Naive thymus-derived CD4-positive, alpha-beta T cell (primary cell): ENCODE data around the gene CSRP3. TPM values are rescaled to one million over a fixed set of nuclear protein-coding genes. Genes with fewer than 3 reads are reported as not detected.

Experiments
- ATAC-seq: fragments of 150-1000 bp; cut with Tn5 transposase; 2 replicates; pipeline ENCODE4 v1.10.0; 2021; ENCODE audit warnings: mild to moderate bottlenecking, moderate library complexity
- CTCF ChIA-PET: fragments of 350-600 bp; sonication (Branson Sonifier 250); formaldehyde crosslinking; loops from one replicate; lab custom pipeline; 2021; ENCODE audit warnings: antibody characterized with exemption; lab: Charles Lee
- POLR2A ChIA-PET: fragments of 350-600 bp; sonication (Branson Sonifier 250); formaldehyde crosslinking; loops from one replicate; lab custom pipeline; 2021; ENCODE audit warnings: antibody characterized with exemption, inconsistent platforms; lab: Charles Lee
- DNase-seq, 9 donors: peaks; one replicate each; pipeline versions ENCODE4 v3.0.0 to v3.0.0-alpha.2; 2020 to 2022; ENCODE audit warnings: mixed read lengths in 1 of 9
- H3K27ac ChIP-seq: one replicate; pipeline ENCODE4 v1.7.0; 2013; ENCODE audit warnings: mild to moderate bottlenecking, low read depth, low read length, moderate library complexity
- H3K27me3 ChIP-seq, 2 donors: one replicate each; pipeline ENCODE4 v1.7.0; 2013; ENCODE audit warnings: low read length in 2 of 2, mild to moderate bottlenecking in 2 of 2, moderate library complexity in 2 of 2; ENCODE audit not compliant: control insufficient read depth in 2 of 2, insufficient read depth in 2 of 2
- H3K36me3 ChIP-seq, 3 experiments: 1 replicate in 2 of 3; 2 replicates in 1 of 3; pipeline ENCODE4 v1.7.0; 2013; ENCODE audit warnings: low read length in 3 of 3, mild to moderate bottlenecking in 3 of 3, moderate library complexity in 1 of 3; ENCODE audit not compliant: insufficient read depth in 3 of 3, control insufficient read depth in 2 of 3
- H3K4me1 ChIP-seq, 2 donors: one replicate each; pipeline ENCODE4 v1.7.0; 2013; ENCODE audit warnings: low read length in 2 of 2, mild to moderate bottlenecking in 2 of 2, moderate library complexity in 1 of 2; ENCODE audit not compliant: control insufficient read depth in 2 of 2, insufficient read depth in 2 of 2
- H3K4me3 ChIP-seq: 2 replicates; pipeline ENCODE4 v1.7.0; 2013; ENCODE audit warnings: mild to moderate bottlenecking, low read length
- H3K9me3 ChIP-seq, 3 experiments: 1 replicate in 2 of 3; 2 replicates in 1 of 3; pipeline ENCODE4 v1.7.0; 2013; ENCODE audit warnings: low read length in 3 of 3; ENCODE audit not compliant: control insufficient read depth in 2 of 3
- H3K27ac Mint-ChIP-seq, 9 donors: one replicate each; pipeline ENCODE4 v1.8.0; 2020 to 2022; ENCODE audit warnings: mixed read lengths in 9 of 9, mild to moderate bottlenecking in 8 of 9, moderate library complexity in 5 of 9, inconsistent platforms in 2 of 9
- H3K27me3 Mint-ChIP-seq, 5 donors: one replicate each; pipeline ENCODE4 v1.8.0; 2021 to 2022; ENCODE audit warnings: mixed read lengths in 5 of 5, mild to moderate bottlenecking in 1 of 5
- H3K36me3 Mint-ChIP-seq, 5 donors: one replicate each; pipeline ENCODE4 v1.8.0; 2020 to 2022; ENCODE audit warnings: mixed read lengths in 5 of 5, mild to moderate bottlenecking in 3 of 5, inconsistent platforms in 1 of 5
- H3K4me1 Mint-ChIP-seq, 7 donors: one replicate each; pipeline ENCODE4 v1.8.0; 2020 to 2022; ENCODE audit warnings: mixed read lengths in 7 of 7, mild to moderate bottlenecking in 3 of 7, inconsistent platforms in 1 of 7
- H3K4me3 Mint-ChIP-seq, 10 donors: one replicate each; pipeline ENCODE4 v1.8.0; 2020 to 2022; ENCODE audit warnings: mild to moderate bottlenecking in 10 of 10, mixed read lengths in 10 of 10, moderate library complexity in 6 of 10, inconsistent platforms in 2 of 10
- H3K9me3 Mint-ChIP-seq, 11 donors: one replicate each; pipeline ENCODE4 v1.8.0; 2020 to 2022; ENCODE audit warnings: mixed read lengths in 11 of 11, mild to moderate bottlenecking in 4 of 11, inconsistent platforms in 1 of 11, moderate library complexity in 1 of 11
- intact Hi-C, 2 donors: fragments of 100-400 bp; cut with micrococcal nuclease; formaldehyde crosslinking; loops; one replicate each; pipeline ENCODE4 v1.15.1; 2023
- polyA plus RNA-seq, 2 donors: library from polyadenylated mRNA; unstranded; fragments of 300-500 nt; fragmentation: Illumina TruSeq; gene quantifications; one replicate each; pipeline ENCODE4 v1.2.3, GENCODE V29; 2021
- total RNA-seq, 6 experiments: library from RNA in 5 of 6; stranded (reverse) in 5 of 6; gene quantifications; 1 replicate in 5 of 6; 2 replicates in 1 of 6; pipeline ENCODE4 v1.2.3 and lab custom pipeline; 2021 to 2026

The CSRP3 gene
- total and polyA plus RNA-seq, 7 experiments from 2014 or later, result not detected

DNA sequence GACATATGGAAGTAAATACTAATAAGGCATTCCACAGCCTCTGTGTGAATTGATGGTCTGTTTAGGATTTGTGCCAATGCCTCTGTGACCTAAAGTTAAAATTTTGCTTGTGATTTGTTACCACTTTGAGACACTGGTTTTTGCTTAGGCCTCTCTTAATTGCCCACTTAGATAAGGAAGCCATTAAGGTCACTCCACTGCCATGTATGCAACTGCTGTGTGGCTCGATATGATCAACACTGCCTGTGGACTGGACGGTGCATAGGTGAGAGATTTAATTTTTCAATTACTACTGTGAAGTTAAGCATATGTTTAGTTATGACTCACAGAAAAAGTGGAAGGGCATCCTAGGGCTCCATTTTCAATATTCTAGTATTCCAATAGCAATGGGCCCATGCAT, 36.9 kb downstream of the CSRP3 start:
- Histone ChIP-seq H3K36me3 (peaks cover 5 to 51% (median 6%) of the 10 kb centered on the region in 3 experiments), H3K4me1 (no peaks in the 10 kb centered on the region), H3K27ac (no peak overlapping the region), H3K9me3 (no peaks in the 10 kb centered on the region), H3K27me3 (no peaks in the 10 kb centered on the region), H3K4me3 (no peak overlapping the region)
- Mint-ChIP-seq H3K4me1 (peaks cover 0 to 18% (median 0%) of the 10 kb centered on the region in 7 donors), H3K36me3 (peaks cover 22 to 92% (median 44%) of the 10 kb centered on the region in 5 donors), H3K9me3 (no peaks in the 10 kb centered on the region), H3K27ac (no peak overlapping the region), H3K4me3 (no peak overlapping the region), H3K27me3 (no peaks in the 10 kb centered on the region)
- intact Hi-C loops, result no loop called here
- ChIA-PET CTCF (no interaction called here), POLR2A (no interaction called here)
- ATAC-seq (no peak), DNase-seq (no peak)

DNA sequence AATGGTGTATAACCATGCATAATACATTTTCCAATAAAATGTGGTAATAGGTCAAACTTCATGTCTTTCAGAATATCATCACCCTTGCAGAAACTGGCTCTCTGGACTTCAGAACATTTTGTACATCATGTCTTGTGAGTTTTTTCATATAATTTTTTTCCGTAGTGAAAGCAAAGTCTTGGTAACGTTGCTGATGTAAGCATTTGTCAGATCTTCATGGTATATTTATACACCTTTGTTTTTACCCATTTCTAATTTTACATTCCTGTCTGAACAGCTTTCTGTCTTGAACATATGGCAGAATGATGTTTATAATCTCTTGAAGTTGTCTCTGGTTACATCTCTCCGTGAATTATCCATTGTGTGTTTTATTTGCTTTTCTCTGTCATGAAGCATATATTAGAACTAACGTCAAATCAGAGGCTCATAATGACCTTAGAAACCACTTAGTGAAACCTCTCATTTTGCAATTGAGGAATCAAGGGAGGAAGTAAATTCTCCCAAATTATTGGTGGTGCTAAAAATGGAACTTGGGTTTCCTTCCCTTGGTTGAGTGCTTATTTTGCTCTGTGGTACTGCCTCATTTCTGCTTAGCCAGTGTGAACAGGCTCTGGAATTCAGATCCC, 37.4 kb downstream of the CSRP3 start:
- Histone ChIP-seq H3K36me3 (peaks cover 5 to 47% (median 6%) of the 10 kb centered on the region in 3 experiments), H3K4me3 (no peak overlapping the region), H3K9me3 (no peaks in the 10 kb centered on the region), H3K4me1 (no peaks in the 10 kb centered on the region), H3K27ac (no peak overlapping the region), H3K27me3 (no peaks in the 10 kb centered on the region)
- POLR2A ChIA-PET, result no interaction called here
- Mint-ChIP-seq H3K36me3 (peaks cover 26 to 92% (median 41%) of the 10 kb centered on the region in 5 donors), H3K4me3 (no peak overlapping the region), H3K4me1 (peaks cover 0 to 18% (median 0%) of the 10 kb centered on the region in 7 donors), H3K27me3 (no peaks in the 10 kb centered on the region), H3K27ac (no peak overlapping the region), H3K9me3 (no peaks in the 10 kb centered on the region)
- intact Hi-C loops, result no loop called here
- DNase-seq (no peak), ATAC-seq (no peak)
- CTCF ChIA-PET, result no interaction called here

DNA sequence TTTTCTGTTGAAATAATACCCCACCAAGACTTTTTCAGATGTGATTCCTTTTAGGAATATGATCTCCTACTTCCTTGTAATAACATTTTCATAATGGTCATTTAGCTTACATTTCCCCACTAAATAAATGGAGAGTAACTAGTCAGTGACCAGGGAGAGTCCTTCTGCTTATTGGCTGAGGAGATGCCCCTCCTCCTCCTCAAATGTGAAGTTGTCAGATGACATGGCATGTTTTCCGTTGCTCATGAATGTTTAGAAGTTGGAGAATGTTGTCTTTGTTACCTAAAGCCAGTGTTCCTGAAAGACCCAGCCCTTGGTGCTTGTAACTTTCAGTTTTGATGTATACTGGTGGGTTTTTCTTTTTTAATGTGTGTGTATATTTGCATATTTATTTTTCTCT, 38.2 kb downstream of the CSRP3 start:
- Histone ChIP-seq H3K4me3 (no peak overlapping the region), H3K36me3 (peaks cover 5 to 40% (median 6%) of the 10 kb centered on the region in 3 experiments), H3K27me3 (no peaks in the 10 kb centered on the region), H3K27ac (no peak overlapping the region), H3K4me1 (no peaks in the 10 kb centered on the region), H3K9me3 (no peaks in the 10 kb centered on the region)
- POLR2A ChIA-PET, result no interaction called here
- Mint-ChIP-seq H3K9me3 (no peaks in the 10 kb centered on the region), H3K27me3 (no peaks in the 10 kb centered on the region), H3K36me3 (peaks cover 30 to 91% (median 43%) of the 10 kb centered on the region in 5 donors), H3K27ac (no peak overlapping the region), H3K4me1 (peaks cover 0 to 18% (median 0%) of the 10 kb centered on the region in 7 donors), H3K4me3 (no peak overlapping the region)
- intact Hi-C loops, result no loop called here
- no peak for DNase-seq
- CTCF ChIA-PET, result no interaction called here
- no peak for ATAC-seq

DNA sequence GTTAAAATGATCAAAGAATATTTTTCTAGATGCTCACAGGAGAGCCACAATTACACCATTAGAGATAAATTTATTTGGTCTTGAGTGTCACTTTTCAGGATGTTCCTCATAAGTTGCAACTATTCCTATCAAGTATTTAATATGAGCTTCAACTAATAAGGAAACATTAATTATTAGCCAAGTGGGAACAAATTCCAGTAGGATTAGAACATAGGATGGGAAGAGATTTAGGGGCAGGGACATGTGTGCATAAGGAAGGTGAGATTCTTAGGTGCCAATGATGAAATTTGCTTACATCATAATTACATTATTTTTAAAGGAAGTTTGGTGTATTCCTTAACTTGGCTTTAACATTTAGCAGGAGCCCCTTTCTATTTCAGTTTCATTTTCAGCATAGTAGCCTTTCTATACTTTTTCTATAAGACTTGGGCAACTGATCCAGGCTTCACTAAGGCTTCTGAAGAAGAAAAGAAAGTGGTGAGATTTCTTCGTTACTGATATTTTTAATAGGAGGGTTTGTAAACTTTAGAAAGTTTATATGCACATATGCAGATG, 38.8 kb downstream of the CSRP3 start:
- CTCF ChIA-PET, result no interaction called here
- H3K4me1 Mint-ChIP-seq, result peaks cover 0 to 18% (median 0%) of the 10 kb centered on the region in 7 donors
- no peak for DNase-seq
- POLR2A ChIA-PET, result no interaction called here
- no peak for ATAC-seq
- Histone ChIP-seq H3K27ac (no peak overlapping the region), H3K27me3 (no peaks in the 10 kb centered on the region), H3K4me1 (no peaks in the 10 kb centered on the region), H3K4me3 (no peak overlapping the region), H3K36me3 (peaks cover 5 to 35% (median 6%) of the 10 kb centered on the region in 3 experiments), H3K9me3 (no peaks in the 10 kb centered on the region)
- peaks cover 25 to 87% (median 37%) of the 10 kb centered on the region in 5 donors for H3K36me3 Mint-ChIP-seq
- H3K4me3 Mint-ChIP-seq, result no peak overlapping the region
- H3K27ac Mint-ChIP-seq, result no peak overlapping the region
- H3K9me3 Mint-ChIP-seq, result no peaks in the 10 kb centered on the region
- H3K27me3 Mint-ChIP-seq, result no peaks in the 10 kb centered on the region
- intact Hi-C loops, result no loop called here

DNA sequence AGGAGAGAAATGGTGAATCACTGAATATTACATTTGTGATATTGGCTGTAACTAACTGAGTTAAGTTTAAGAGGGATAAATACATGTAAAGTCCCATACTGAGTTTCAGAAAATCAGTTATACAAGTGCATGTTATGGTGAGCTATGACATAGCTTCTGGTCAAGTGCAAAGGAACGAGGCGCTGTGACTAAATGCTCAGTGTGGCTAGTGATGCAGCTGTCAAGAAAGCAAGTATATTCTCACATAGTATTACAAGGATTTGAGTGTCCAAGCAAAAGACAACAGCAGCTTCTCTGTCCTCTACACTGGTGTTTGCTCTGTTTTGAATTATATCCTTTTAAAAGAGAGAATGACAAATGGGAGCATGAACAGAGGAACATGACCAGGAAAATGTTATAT, 40.1 kb downstream of the CSRP3 start:
- intact Hi-C loops, result no loop called here
- ATAC-seq (no peak), DNase-seq (no peak)
- H3K4me1 ChIP-seq, result no peaks in the 10 kb centered on the region
- H3K36me3 ChIP-seq, result peaks cover 5 to 23% (median 6%) of the 10 kb centered on the region in 3 experiments
- no peaks in the 10 kb centered on the region for H3K27me3 ChIP-seq
- Mint-ChIP-seq H3K9me3 (no peaks in the 10 kb centered on the region), H3K4me3 (no peak overlapping the region), H3K36me3 (peaks cover 26 to 84% (median 39%) of the 10 kb centered on the region in 5 donors), H3K27ac (no peak overlapping the region), H3K27me3 (no peaks in the 10 kb centered on the region), H3K4me1 (peaks cover 0 to 18% (median 0%) of the 10 kb centered on the region in 7 donors)
- no peak overlapping the region for H3K4me3 ChIP-seq
- H3K27ac ChIP-seq, result no peak overlapping the region
- ChIA-PET POLR2A (interaction anchor here (0.5 kb wide), 1 partner anchor 27 kb away, joined by 3 read pairs; no protein-coding TSS in a partner anchor), CTCF (no interaction called here)
- H3K9me3 ChIP-seq, result no peaks in the 10 kb centered on the region

GRCh38 chr11:19160847-19161246, 40.9 kb downstream of the CSRP3 start:
- Mint-ChIP-seq H3K9me3 (no peaks in the 10 kb centered on the region), H3K4me3 (no peak overlapping the region), H3K36me3 (peaks cover 27 to 82% (median 37%) of the 10 kb centered on the region in 5 donors), H3K27me3 (no peaks in the 10 kb centered on the region), H3K4me1 (peaks cover 0 to 18% (median 0%) of the 10 kb centered on the region in 7 donors), H3K27ac (no peak overlapping the region)
- H3K4me3 ChIP-seq, result no peak overlapping the region
- H3K27me3 ChIP-seq, result no peaks in the 10 kb centered on the region
- ChIA-PET POLR2A (no interaction called here), CTCF (no interaction called here)
- H3K27ac ChIP-seq, result no peak overlapping the region
- DNase-seq (no peak), ATAC-seq (no peak)
- no peaks in the 10 kb centered on the region for H3K4me1 ChIP-seq
- H3K36me3 ChIP-seq, result peaks cover 5 to 22% (median 6%) of the 10 kb centered on the region in 3 experiments
- H3K9me3 ChIP-seq, result no peaks in the 10 kb centered on the region
- intact Hi-C loops, result no loop called here

GRCh38 chr11:19156892-19157291, 44.9 kb downstream of the CSRP3 start:
- no peaks in the 10 kb centered on the region for H3K9me3 Mint-ChIP-seq
- H3K36me3 Mint-ChIP-seq, result peaks cover 29 to 68% (median 48%) of the 10 kb centered on the region in 5 donors
- intact Hi-C loops, result no loop called here
- H3K4me3 ChIP-seq, result no peak overlapping the region
- DNase-seq (no peak), ATAC-seq (no peak)
- no peak overlapping the region for H3K27ac Mint-ChIP-seq
- no peaks in the 10 kb centered on the region for H3K27me3 ChIP-seq
- ChIA-PET POLR2A (no interaction called here), CTCF (no interaction called here)
- H3K4me1 ChIP-seq, result no peaks in the 10 kb centered on the region
- no peaks in the 10 kb centered on the region for H3K9me3 ChIP-seq
- no peak overlapping the region for H3K4me3 Mint-ChIP-seq
- peaks cover 0 to 21% (median 4%) of the 10 kb centered on the region in 3 experiments for H3K36me3 ChIP-seq
- no peaks in the 10 kb centered on the region for H3K27me3 Mint-ChIP-seq
- no peak overlapping the region for H3K27ac ChIP-seq
- H3K4me1 Mint-ChIP-seq, result peaks cover 0 to 3% (median 0%) of the 10 kb centered on the region in 7 donors
